ENCODE data around the gene MAIP1.

MAIP1 gene

GRCh38 chr2:199994896-199995295 lies 39.5 kb downstream of the MAIP1 start:
- no peak overlapping the region for H2BK5ac ChIP-seq (ENCODE audit: low read length)
- H3K4me3 ChIP-seq (ENCODE audit: low read length in 2 of 2) = no peak overlapping the region
- no peak overlapping the region for H3K18ac ChIP-seq (ENCODE audit: low read length)
- no peak overlapping the region for H2BK12ac ChIP-seq (ENCODE audit: low read length)
- no peaks in the 10 kb centered on the region for H3K9me3 ChIP-seq (replicated peaks in 1 of 2; ENCODE audit: control insufficient read depth in 2 of 2, insufficient read depth in 1 of 2, low read depth in 1 of 2, low read length in 2 of 2)
- H3K9ac ChIP-seq (ENCODE audit: low read depth, low read length, poor library complexity) = no peak overlapping the region
- no peaks in the 10 kb centered on the region for H3K4me1 ChIP-seq (ENCODE audit: control insufficient read depth in 2 of 2, insufficient read depth in 1 of 2, low read depth in 1 of 2, low read length in 2 of 2)
- WGBS, 2 donors (ENCODE audit: extremely low coverage in 2 of 2, insufficient read length in 2 of 2, insufficient replicate concordance in 1 of 2) = no CpG with 5 or more reads among the region's 2 CpGs
- H3K23ac ChIP-seq (ENCODE audit: low read depth, low read length, poor library complexity) = no peak overlapping the region
- no peak overlapping the region for H3K4ac ChIP-seq (ENCODE audit: low read length)
- no peaks in the 10 kb centered on the region for H3K79me1 ChIP-seq (ENCODE audit: low read depth, low read length)
- DNase-seq (ENCODE audit: low spot score) = no peak
- H3K4me2 ChIP-seq (ENCODE audit: insufficient read depth, low read length, poor library complexity, severe bottlenecking) = no peak overlapping the region
- H4K91ac ChIP-seq (ENCODE audit: low read depth, low read length, poor library complexity) = no peak overlapping the region
- no peaks in the 10 kb centered on the region for H3K27me3 ChIP-seq (ENCODE audit: control insufficient read depth in 3 of 3, insufficient read depth in 3 of 3, low read depth in 1 of 3, low read length in 3 of 3)
- no peak overlapping the region for H3K27ac ChIP-seq (replicated peaks; ENCODE audit: low read length)
- H2AK5ac ChIP-seq (ENCODE audit: low read depth, low read length) = no peak overlapping the region
- H3K36me3 ChIP-seq (replicated peaks in 1 of 2; ENCODE audit: control insufficient read depth in 2 of 2, insufficient read depth in 2 of 2, low read length in 2 of 2) = no peaks in the 10 kb centered on the region
- H4K8ac ChIP-seq (ENCODE audit: low read depth, low read length) = no peak overlapping the region
- no peak overlapping the region for H2BK120ac ChIP-seq (ENCODE audit: low read depth, low read length)
- no peak overlapping the region for H2BK15ac ChIP-seq (ENCODE audit: low read length)
- H2AFZ ChIP-seq (ENCODE audit: low read length) = no peak overlapping the region
- no peak overlapping the region for H3K14ac ChIP-seq (ENCODE audit: low read length)

DNA sequence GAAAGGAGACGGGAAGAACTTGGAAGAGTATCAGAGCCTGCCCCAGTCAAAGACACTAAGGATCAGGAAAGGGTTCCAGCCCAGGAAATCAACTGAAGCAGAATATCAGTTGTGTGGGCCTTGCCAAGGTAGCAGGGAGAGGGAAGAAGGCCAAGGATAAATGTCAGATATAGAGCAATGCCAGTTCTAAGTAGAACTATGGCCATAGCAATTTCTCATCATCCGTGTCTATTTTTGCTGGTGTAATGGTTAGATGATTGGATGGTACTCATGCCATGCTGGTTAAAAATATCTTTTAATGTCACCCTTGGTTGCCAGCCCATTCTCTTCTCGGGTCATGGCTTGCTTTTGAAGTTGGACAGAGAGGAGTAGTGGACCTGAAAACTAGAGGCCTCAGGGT lies 41.9 kb downstream of the MAIP1 start:
- Histone ChIP-seq H3K18ac (ENCODE audit: low read length) (no peak overlapping the region), H3K9ac (ENCODE audit: low read depth, low read length, poor library complexity) (no peak overlapping the region), H2BK5ac (ENCODE audit: low read length) (no peak overlapping the region), H3K9me3 (replicated peaks in 1 of 2; ENCODE audit: control insufficient read depth in 2 of 2, insufficient read depth in 1 of 2, low read depth in 1 of 2, low read length in 2 of 2) (no peaks in the 10 kb centered on the region), H3K4me2 (ENCODE audit: insufficient read depth, low read length, poor library complexity, severe bottlenecking) (no peak overlapping the region), H3K23ac (ENCODE audit: low read depth, low read length, poor library complexity) (no peak overlapping the region), H2BK120ac (ENCODE audit: low read depth, low read length) (no peak overlapping the region), H4K8ac (ENCODE audit: low read depth, low read length) (no peak overlapping the region), H3K36me3 (replicated peaks in 1 of 2; ENCODE audit: control insufficient read depth in 2 of 2, insufficient read depth in 2 of 2, low read length in 2 of 2) (no peaks in the 10 kb centered on the region), H2BK12ac (ENCODE audit: low read length) (no peak overlapping the region), H3K4me3 (ENCODE audit: low read length in 2 of 2) (no peak overlapping the region), H2AK5ac (ENCODE audit: low read depth, low read length) (no peak overlapping the region), H3K14ac (ENCODE audit: low read length) (no peak overlapping the region), H3K4ac (ENCODE audit: low read length) (no peak overlapping the region), H2BK15ac (ENCODE audit: low read length) (no peak overlapping the region), H3K27me3 (ENCODE audit: control insufficient read depth in 3 of 3, insufficient read depth in 3 of 3, low read depth in 1 of 3, low read length in 3 of 3) (no peaks in the 10 kb centered on the region), H4K91ac (ENCODE audit: low read depth, low read length, poor library complexity) (no peak overlapping the region), H2AFZ (ENCODE audit: low read length) (no peak overlapping the region), H3K27ac (replicated peaks; ENCODE audit: low read length) (no peak overlapping the region), H3K79me1 (ENCODE audit: low read depth, low read length) (no peaks in the 10 kb centered on the region), H3K4me1 (ENCODE audit: control insufficient read depth in 2 of 2, insufficient read depth in 1 of 2, low read depth in 1 of 2, low read length in 2 of 2) (no peaks in the 10 kb centered on the region)
- DNase-seq (ENCODE audit: low spot score) = no peak
- WGBS, 2 donors (ENCODE audit: extremely low coverage in 2 of 2, insufficient read length in 2 of 2, insufficient replicate concordance in 1 of 2) = no CpG with 5 or more reads among the region's 3 CpGs

DNA sequence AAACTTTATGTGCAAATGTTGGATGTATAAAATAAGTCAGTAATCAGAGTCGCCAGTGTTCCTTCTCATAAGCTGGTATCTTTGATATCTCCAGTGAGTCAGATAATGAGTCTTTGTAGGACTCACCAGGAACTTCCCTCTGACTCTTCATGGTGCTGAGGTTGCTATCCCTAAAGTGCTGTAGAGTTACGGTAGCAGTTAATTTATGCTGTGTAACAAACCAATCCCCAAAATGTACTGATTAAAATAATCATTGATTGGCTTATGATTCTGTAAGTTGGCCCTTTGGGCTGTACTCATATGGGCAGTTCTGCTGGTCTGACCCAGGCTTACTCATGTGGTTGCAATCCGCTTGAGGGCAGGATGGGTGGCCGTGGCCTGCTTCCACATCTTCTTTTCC lies 43.8 kb downstream of the MAIP1 start:
- H4K8ac ChIP-seq (ENCODE audit: low read depth, low read length) = no peak overlapping the region
- H3K27ac ChIP-seq (replicated peaks; ENCODE audit: low read length) = no peak overlapping the region
- no peak overlapping the region for H3K18ac ChIP-seq (ENCODE audit: low read length)
- no peak for DNase-seq (ENCODE audit: low spot score)
- no peak overlapping the region for H2BK12ac ChIP-seq (ENCODE audit: low read length)
- no peak overlapping the region for H3K4ac ChIP-seq (ENCODE audit: low read length)
- H2AFZ ChIP-seq (ENCODE audit: low read length) = no peak overlapping the region
- no peak overlapping the region for H3K23ac ChIP-seq (ENCODE audit: low read depth, low read length, poor library complexity)
- no peak overlapping the region for H4K91ac ChIP-seq (ENCODE audit: low read depth, low read length, poor library complexity)
- no CpG with 5 or more reads among the region's 4 CpGs for WGBS, 2 donors (ENCODE audit: extremely low coverage in 2 of 2, insufficient read length in 2 of 2, insufficient replicate concordance in 1 of 2)
- no peak overlapping the region for H3K4me3 ChIP-seq (ENCODE audit: low read length in 2 of 2)
- H2BK15ac ChIP-seq (ENCODE audit: low read length) = no peak overlapping the region
- H3K4me1 ChIP-seq (ENCODE audit: control insufficient read depth in 2 of 2, insufficient read depth in 1 of 2, low read depth in 1 of 2, low read length in 2 of 2) = peaks cover 0 to 14% of the 10 kb centered on the region in 2 donors
- no peak overlapping the region for H3K9ac ChIP-seq (ENCODE audit: low read depth, low read length, poor library complexity)
- H2BK5ac ChIP-seq (ENCODE audit: low read length) = no peak overlapping the region
- H3K36me3 ChIP-seq (replicated peaks in 1 of 2; ENCODE audit: control insufficient read depth in 2 of 2, insufficient read depth in 2 of 2, low read length in 2 of 2) = no peaks in the 10 kb centered on the region
- H2AK5ac ChIP-seq (ENCODE audit: low read depth, low read length) = no peak overlapping the region
- no peak overlapping the region for H3K4me2 ChIP-seq (ENCODE audit: insufficient read depth, low read length, poor library complexity, severe bottlenecking)
- no peaks in the 10 kb centered on the region for H3K9me3 ChIP-seq (replicated peaks in 1 of 2; ENCODE audit: control insufficient read depth in 2 of 2, insufficient read depth in 1 of 2, low read depth in 1 of 2, low read length in 2 of 2)
- no peak overlapping the region for H2BK120ac ChIP-seq (ENCODE audit: low read depth, low read length)
- no peak overlapping the region for H3K14ac ChIP-seq (ENCODE audit: low read length)
- H3K79me1 ChIP-seq (ENCODE audit: low read depth, low read length) = no peaks in the 10 kb centered on the region
- no peaks in the 10 kb centered on the region for H3K27me3 ChIP-seq (ENCODE audit: control insufficient read depth in 3 of 3, insufficient read depth in 3 of 3, low read depth in 1 of 3, low read length in 3 of 3)

GRCh38 chr2:200000444-200001163 lies 45.2 kb downstream of the MAIP1 start:
- WGBS, 2 donors (ENCODE audit: extremely low coverage in 2 of 2, insufficient read length in 2 of 2, insufficient replicate concordance in 1 of 2) = no CpG with 5 or more reads among the region's 2 CpGs
- H3K36me3 ChIP-seq (replicated peaks in 1 of 2; ENCODE audit: control insufficient read depth in 2 of 2, insufficient read depth in 2 of 2, low read length in 2 of 2) = no peaks in the 10 kb centered on the region

More at GRCh38 chr2:200000444-200001163, 45.2 kb downstream of the MAIP1 start:
- no peak for DNase-seq (ENCODE audit: low spot score)
- Histone ChIP-seq H3K27ac (replicated peaks; ENCODE audit: low read length) (no peak overlapping the region), H2AK5ac (ENCODE audit: low read depth, low read length) (no peak overlapping the region), H2BK120ac (ENCODE audit: low read depth, low read length) (no peak overlapping the region), H3K4ac (ENCODE audit: low read length) (no peak overlapping the region), H3K14ac (ENCODE audit: low read length) (no peak overlapping the region), H2AFZ (ENCODE audit: low read length) (no peak overlapping the region), H3K27me3 (ENCODE audit: control insufficient read depth in 3 of 3, insufficient read depth in 3 of 3, low read depth in 1 of 3, low read length in 3 of 3) (no peaks in the 10 kb centered on the region), H3K9me3 (replicated peaks in 1 of 2; ENCODE audit: control insufficient read depth in 2 of 2, insufficient read depth in 1 of 2, low read depth in 1 of 2, low read length in 2 of 2) (no peaks in the 10 kb centered on the region), H3K79me1 (ENCODE audit: low read depth, low read length) (no peaks in the 10 kb centered on the region), H2BK5ac (ENCODE audit: low read length) (no peak overlapping the region), H2BK15ac (ENCODE audit: low read length) (no peak overlapping the region), H3K9ac (ENCODE audit: low read depth, low read length, poor library complexity) (no peak overlapping the region), H3K18ac (ENCODE audit: low read length) (no peak overlapping the region), H3K4me3 (ENCODE audit: low read length in 2 of 2) (no peak overlapping the region), H3K23ac (ENCODE audit: low read depth, low read length, poor library complexity) (no peak overlapping the region), H2BK12ac (ENCODE audit: low read length) (no peak overlapping the region), H4K8ac (ENCODE audit: low read depth, low read length) (no peak overlapping the region), H3K4me1 (ENCODE audit: control insufficient read depth in 2 of 2, insufficient read depth in 1 of 2, low read depth in 1 of 2, low read length in 2 of 2) (peaks cover 0 to 17% of the 10 kb centered on the region in 2 donors), H3K4me2 (ENCODE audit: insufficient read depth, low read length, poor library complexity, severe bottlenecking) (no peak overlapping the region), H4K91ac (ENCODE audit: low read depth, low read length, poor library complexity) (no peak overlapping the region)

Data from neuronal stem cell (in vitro differentiated cells).